Body of pancreas (tissue), 2 donors: ENCODE measurements around the gene SYT2. TPM values are rescaled to one million over a fixed set of nuclear protein-coding genes. Genes with fewer than 3 reads are reported as not detected.

Experiments
- total RNA-seq, 2 donors: library from RNA; depleted of rRNA; stranded (reverse); fragments of >200 nt; gene quantifications; one replicate each; pipeline ENCODE4 v1.1.0, GENCODE V29; 2016

The SYT2 gene
- total RNA-seq, 2 donors from 2014 or later, result not detected

Other genes starting within 250 kb of the SYT2 start
- gene KDM5B, start 98.0 kb upstream of the SYT2 start, total RNA-seq, result 10 to 100 TPM; 28.7 to 36.8 TPM
- gene PCAT6, start 100.5 kb upstream of the SYT2 start, total RNA-seq, result not detected
- 1 to 10 TPM; 2.6 to 4.0 TPM for gene RABIF, start 178.7 kb upstream of the SYT2 start, total RNA-seq
- gene KLHL12, start 216.8 kb upstream of the SYT2 start, total RNA-seq, result 10 to 100 TPM; 15.3 to 21.8 TPM
- gene ADIPOR1, start 247.9 kb upstream of the SYT2 start, total RNA-seq, result 10 to 100 TPM; 38.6 to 52.4 TPM